ENCODE results near the gene PUS1.

DNA sequence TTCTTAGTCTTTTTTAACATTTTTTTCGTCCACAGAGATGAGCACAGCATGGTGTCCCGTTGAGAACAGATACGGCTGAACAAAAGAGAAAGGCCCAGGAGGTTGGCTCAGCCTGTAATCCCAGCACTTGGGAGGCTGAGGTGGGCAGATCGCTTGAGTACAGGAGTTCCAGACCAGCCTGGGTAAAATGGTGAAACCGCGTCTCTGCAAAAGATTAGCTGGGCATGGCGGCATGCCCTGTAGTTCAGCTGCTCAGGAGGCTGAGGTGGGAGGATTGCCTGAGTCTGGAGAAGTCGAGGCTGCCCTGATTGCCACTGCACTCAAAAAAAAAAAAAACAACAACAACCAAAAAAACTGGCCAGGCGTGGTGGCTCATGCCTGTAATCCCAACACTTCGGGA, 14.8 kb downstream of the PUS1 start:
- TF ChIP-seq CTCF (IDR thresholded peaks at IDR 0.05; ENCODE audit: low read depth, low read length, poor library complexity, severe bottlenecking) = no peak
- TF ChIP-seq EZH2phosphoT487 (IDR thresholded peaks at IDR 0.05; ENCODE audit: borderline replicate concordance, low read length) = no peak

Measured in DOHH2 (cell line).